NCI-H524 (cell line): Measurements from ENCODE around the gene NXPH3.

Source experiments
- DNase-seq, 2 experiments: peaks; one replicate each; lab custom pipeline; 2025; lab: John Stamatoyannopoulos, UW

NXPH3 gene

DNA sequence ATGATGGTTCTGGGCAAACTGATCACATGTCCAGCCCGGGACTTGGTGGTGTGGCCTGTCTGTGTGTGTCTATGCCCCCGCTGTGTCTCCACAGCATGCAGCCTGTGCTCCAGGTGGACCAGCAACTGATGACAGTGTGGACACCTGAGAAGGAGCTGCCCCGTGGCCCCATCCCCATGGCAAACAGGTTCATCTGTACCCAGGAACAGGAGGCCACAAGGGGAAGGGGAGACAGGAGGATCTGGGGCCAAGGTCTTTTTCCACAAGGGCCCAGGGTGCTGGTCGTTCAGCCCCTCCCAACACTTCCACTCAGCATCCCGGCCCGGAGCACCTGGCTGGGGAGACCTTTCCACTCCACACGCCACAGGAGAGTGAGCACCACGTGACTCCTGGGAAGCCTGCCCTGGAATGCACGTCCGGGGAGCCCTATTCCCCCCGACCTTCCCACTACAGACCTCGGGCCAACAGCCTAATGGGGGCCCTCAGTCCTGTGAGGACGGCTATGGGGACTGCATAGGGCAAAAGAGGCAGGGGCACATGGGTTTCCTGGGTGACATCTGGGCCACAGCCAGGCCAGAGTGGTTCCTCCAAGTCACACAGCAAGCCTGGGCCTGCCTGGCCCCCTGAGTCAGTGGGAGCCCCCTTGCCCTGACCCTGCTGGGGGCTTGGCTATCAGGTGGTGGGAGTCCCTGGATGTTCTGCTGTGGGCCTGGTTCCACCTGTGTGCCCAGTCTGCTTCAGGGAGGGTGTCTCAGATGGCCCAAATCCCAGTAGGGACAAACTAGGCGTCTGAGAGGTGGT is 20.8 kb upstream of the NXPH3 start:
- no peak for DNase-seq

DNA sequence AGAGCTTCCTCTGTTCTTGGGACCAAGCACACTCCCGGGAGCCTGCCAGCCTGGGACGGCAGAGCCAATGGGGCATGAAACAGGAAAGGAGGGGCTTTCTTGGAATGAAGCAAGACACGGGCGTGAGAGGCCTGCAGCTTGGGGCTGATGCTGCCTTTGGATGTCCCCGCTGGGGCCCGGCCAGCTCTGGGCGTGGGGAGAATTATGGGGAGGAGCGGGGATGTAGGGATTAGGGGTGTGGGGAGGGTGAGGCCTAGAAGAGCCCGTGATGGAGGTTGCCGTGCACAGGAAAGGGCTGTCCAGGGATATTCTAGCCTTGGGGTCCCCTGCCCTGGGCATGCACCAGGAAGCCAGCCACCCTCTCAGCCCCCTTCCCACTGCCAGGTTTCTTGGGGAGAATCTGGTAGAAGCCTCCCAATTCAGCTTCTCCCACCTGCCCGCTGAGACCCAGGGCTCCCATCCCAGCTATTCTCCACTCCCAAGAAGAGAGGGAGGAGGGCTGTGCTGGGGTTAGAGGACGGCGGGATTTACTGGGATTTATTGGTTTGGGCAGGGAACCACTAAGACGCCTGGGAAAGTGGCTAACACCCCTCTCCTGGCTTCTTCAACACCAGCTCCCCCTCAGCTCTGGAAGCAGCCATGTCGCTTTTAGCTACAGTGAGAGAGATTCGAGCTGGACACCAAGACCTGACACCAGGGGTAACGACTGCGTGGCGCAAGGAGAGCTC is 20.0 kb upstream of the NXPH3 start:
- no peak for DNase-seq

DNA sequence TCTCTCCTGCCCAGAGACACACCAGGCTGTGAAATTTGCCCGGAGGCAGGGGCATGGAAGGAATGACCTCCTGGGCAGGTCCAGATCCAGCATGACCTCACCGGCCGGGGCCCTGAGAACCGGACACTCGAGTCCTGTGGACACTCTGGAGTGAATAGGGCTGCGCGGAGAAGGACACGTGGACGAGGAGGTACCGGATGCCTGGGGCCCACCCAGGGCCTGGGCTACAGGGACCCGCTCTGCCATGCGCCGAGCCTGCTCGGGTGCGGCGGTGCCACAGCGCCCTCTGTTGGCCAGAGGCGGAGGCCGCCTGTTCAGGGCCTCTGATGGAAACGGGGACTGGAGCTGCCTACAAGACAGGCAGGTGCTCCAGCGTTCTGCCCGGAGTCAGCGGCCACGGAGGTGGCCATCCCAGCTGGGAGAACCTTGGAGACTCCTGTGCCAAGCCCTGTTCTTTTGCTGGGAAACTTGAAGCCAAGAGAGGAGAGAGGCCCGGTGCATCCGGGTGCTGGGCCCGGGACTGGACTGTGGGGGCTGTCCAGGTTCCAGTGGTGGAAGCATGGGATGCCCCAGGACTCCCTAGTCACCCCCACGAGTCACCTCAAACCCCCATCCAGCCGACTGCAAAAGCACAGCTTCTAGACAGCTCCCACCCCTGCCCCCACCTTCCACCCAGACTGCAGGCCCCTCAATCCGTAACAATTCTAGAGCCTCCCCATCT is 19.3 kb upstream of the NXPH3 start:
- DNase-seq: peak; percentile 71 to 77

DNA sequence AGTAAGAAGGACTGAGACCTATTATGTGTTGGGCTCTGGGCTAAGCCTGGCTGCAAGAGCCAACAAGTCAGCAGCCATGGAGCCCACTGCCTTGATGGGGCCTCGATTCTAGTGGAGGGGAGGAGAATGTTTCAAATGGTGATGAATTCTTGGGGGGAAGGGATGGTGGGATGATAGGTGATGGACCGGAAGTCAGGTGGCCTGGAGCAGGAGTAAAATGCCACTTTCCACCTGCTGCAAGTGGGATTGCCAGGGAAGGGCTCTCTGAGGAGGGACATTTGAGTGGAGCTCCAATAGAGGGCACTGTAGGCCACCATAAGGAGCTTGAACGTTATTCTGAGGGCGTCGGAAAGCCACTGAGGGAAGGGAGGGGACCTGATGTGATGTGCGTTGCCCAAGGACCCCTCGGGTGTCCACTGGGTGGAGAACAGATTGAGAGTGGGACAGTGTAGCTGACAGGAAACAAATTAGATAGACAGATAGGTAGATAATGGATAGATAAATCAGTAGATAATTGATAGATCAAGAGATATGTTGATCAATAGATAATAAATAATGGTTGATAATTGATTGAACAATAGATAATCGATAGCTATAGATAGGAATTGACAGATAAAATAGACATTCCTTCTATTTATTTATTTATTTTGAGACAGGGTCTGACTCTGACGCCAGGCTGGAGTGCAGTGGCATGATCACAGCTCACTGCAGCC is 18.2 kb upstream of the NXPH3 start:
- peak; percentile 82 to 89 for DNase-seq

GRCh38 chr17:49564638-49565037 is 11.0 kb upstream of the NXPH3 start:
- no peak for DNase-seq

DNA sequence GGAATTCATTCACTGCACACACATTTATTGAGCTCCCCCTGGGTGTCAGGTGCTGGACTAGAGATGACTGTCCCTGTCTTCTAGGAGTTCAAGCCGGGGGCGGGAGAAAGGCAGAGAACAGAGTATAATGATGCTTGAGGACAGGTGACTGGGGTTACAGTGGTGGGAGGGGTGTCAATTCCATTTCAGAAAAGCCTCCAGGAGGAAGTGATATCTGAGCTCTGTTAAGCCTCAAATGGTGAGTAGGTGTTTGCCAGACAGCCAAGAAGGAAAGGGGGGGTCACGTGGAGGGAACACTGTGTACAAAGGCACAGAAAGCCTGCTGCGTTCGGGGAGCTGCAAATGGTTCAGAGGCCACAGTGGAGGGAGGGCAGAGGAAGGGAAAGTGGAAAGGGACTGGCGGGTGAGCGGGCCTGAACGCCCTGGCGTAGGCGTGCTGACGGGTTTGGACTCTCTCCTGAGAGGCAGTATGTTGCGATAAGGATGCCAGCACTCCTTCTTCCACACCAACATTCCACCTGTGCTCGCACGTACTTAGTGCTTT is 9.7 kb upstream of the NXPH3 start:
- DNase-seq: peak; percentile 48 to 66

- DNase-seq: no peak
Observed at GRCh38 chr17:49566668-49567071, 9.0 kb upstream of the NXPH3 start.

GRCh38 chr17:49567104-49567521 is 8.6 kb upstream of the NXPH3 start:
- peak in 1 of 2 experiments; percentile 29 for DNase-seq

DNA sequence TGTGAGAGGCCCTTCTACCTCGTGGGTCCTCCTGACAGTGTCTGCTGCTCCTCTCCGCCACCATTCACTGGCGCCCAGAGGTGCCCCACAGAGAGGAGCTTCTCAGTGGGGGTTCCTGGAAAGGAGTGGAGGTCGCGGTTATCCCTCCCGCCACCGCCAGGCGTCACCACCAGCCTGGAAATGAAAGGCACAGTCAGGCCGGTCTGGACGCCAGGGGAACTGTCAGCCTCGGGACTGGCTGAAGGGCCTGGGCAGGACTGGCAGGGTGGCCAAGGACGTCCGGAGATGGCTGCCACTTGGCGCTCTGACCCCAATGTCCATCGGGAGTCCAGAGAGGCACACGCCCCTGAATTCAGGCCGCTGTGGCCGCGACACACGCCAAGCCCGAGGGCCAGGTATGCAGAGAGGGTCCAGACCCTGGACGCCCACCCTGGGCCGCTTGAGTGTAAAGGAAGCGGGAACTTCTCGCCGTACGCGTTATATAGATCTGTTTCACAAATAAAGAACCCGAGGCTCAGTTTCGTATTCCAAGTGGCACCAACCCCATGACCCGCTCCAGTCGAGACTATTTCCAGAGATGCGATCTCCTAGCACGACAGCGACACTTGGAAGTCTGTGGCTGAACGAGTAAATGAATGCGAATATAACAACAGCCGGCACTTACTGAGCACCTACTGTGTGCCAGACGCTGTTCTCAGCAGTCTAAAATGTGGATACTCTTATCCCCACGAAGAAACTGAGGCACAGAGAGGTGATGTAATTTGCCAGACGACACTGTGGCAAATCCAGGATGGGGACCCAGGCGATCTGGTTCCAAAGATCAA is 7.6 kb upstream of the NXPH3 start:
- peak; percentile 81 to 85 for DNase-seq

GRCh38 chr17:49568695-49569047 is 7.0 kb upstream of the NXPH3 start:
- DNase-seq: peak in 1 of 2 experiments; percentile 38

GRCh38 chr17:49570540-49571242 is 5.0 kb upstream of the NXPH3 start:
- no peak for DNase-seq

- peak in 1 of 2 experiments; percentile 27 for DNase-seq
Observed at GRCh38 chr17:49571283-49571682, 4.4 kb upstream of the NXPH3 start.

GRCh38 chr17:49571764-49572163 is 3.9 kb upstream of the NXPH3 start:
- DNase-seq: peak in 1 of 2 experiments; percentile 32

DNA sequence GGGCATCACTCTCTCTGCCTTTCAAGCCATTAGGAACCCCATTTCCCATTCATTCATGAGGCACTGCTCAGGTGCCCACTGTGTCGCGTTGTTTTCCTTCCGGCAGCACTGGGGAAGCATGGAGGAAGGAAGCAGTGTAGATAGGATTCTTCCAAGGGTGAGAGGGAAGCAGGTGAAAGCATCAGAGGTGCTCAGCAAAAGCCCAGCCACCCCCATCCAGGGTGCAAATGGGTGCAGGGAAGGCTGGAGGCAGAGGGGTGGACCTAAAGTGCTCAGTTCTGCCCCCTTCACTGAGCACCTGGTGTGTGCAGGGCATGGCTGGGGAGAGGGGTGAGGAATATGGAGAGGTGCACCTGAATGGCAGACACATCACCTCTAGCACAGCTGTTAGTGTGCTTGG is 3.4 kb upstream of the NXPH3 start:
- DNase-seq: no peak

GRCh38 chr17:49572806-49573420 is 2.8 kb upstream of the NXPH3 start:
- no peak for DNase-seq

DNA sequence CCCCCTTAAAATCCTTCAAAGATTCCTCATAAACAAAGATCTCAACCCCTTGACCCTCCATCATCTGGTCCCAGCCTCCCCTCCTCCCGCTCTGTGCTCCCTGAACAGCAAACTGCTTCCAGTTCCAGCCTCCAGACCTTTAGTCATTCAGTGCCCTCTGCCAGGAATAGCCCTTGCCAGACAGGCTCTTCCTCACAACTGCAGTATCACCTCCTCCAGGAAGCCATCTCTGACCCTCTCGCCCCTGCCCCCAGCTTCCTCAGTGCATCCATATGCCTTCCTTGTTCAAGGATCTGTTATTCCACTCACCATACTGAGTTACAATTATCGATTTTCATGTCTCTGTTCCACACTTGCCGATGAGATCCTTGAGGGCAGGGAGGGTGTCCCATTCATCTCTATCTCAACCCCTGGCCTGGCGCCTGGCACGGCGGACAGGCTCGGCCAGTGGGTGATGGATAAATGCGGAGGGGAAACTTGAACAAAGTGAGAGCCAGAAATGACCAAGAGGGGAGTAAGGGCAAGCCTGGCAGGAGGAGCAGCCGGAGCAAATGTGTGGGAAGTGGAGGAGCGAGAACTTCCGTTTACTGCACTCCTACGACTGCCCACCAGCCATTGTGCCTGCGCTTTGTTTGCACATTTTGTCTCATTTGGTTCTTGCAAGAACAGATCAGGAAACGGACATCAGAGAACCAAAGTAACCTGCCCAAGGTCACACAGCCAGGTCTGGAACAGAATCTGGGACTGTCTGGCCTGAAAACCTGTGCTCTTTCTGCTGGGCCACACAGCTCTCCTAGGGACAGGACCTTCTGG is 2.0 kb upstream of the NXPH3 start:
- no peak for DNase-seq

- peak; percentile 43 to 74 for DNase-seq
Observed at GRCh38 chr17:49574323-49574781, 1.3 kb upstream of the NXPH3 start.

DNA sequence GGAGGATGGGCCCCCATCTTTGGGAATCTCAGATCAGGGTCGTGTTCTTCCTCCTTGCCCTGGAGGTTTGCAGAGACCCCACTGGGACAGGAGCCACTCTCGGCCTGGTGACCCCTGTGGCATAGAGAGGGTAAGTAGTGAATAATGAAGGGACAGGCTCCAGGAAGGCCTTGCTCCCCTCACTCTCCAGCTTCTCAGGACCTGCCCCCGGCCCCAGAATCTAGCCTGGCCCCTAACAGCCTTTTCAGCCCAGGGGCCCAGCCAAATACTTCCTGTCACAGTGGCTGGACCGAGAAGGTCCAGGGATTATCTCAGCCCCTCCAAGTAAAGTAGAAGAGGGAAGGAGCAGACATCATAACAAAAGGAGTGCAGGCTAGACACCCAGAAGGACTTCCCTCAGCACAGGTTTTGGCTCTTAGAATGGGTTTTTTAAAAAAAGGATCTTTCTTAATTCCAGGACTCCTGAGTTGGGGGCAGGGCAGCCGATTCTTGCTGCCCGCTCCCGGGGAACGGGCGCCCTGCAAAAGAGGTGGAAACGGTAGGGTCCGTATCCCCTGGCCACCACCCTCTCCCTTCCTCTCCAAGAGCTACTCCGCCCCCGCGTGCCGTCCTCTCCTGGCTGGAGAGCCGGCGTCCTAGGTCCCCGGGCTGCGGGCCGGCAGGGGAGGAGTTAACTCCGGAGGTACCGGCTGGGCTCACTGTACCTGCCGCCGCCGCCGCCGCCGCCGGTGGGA is 559 bp upstream of the NXPH3 start:
- no peak for DNase-seq
